Cortex of kidney (tissue), 1 donor: ENCODE measurements around the gene ATP2A3.

Experiments used
- DNase-seq: peaks from one replicate; lab custom pipeline; 2025; lab: John Stamatoyannopoulos, UW

ATP2A3 gene

GRCh38 chr17:3910420-3911270 lies 53.6 kb downstream of the ATP2A3 start:
- no peak for DNase-seq

- no peak for DNase-seq
These were observed 55.0 kb downstream of the ATP2A3 start for GRCh38 chr17:3909257-3909656.

DNA sequence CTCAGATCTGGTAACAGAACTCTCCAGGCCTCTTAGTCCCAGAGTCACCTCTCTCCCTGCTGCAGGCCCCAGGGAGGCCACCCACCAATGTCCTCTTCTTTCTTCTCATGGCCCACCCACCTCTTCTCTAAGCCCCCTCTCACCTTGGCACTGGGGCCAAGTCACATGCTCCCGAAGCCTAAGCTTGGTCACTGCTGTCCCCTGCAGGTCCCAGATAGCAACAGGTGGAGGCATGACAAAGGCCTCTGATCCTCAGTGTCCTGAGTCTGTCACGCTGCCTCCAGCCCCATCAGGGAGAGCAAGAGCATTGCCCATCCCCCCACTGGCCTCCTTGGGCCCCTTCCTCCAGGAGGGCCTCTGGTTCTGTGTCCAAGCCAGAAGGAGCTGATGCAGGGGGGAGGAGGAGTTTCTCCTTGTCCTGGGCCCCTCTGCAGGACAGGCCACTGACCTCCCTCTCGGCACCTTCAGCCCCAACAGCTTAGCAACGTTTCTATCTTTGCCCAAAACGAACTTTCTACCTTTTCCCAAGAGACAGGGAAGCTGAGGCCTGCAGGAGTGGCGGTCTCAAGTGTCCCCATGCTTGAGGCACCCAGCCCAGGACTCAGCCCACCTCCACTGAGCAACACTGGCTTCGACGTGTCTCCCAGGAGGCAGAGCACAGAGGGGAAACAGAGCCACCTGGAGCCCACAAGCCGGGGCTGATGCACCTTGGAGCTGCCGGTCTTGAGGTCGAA lies 56.6 kb downstream of the ATP2A3 start:
- no peak for DNase-seq

- DNase-seq = no peak
These were observed 57.4 kb downstream of the ATP2A3 start for GRCh38 chr17:3906881-3907280.

GRCh38 chr17:3905017-3905520 lies 59.2 kb downstream of the ATP2A3 start:
- DNase-seq = no peak

GRCh38 chr17:3904501-3904900 lies 59.7 kb downstream of the ATP2A3 start:
- no peak for DNase-seq

GRCh38 chr17:3903881-3904290 lies 60.4 kb downstream of the ATP2A3 start:
- DNase-seq = no peak

DNA sequence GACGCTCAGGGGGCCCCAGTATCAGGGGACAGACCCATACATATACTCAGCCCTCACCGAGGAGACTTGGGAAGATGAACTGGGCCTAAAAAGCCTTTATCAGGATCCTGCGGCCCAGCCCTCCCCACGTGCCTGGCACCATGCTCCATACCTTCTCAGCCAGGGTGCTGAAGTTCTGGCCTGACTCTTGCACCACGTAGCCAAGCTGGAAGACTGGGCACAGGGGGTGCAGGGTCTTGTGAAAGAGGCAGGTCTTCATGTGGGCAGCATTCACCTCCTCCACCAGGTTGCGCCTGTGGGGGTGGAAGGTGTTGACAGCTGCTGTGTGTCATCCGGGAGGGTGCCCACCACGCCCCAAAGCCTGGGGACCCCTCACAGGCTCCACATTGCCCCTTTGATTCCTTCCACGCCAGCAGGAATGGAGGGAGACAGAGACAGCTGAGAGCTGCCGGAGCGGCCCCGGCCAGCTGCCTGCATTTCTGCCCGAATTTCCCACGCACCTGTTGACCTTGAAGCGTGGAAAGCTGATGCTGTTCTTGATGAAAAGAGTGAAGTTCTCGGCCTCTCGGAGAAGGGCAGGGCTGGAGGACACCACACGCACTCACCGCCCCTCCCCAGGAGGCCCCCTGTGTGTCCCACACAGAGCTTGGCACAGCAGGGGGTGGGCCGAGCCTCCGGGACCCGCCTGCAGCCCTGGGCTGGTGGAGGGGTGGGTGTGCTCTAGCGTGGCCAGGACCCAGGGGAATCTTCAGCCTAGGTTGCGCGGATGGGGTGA lies 61.0 kb downstream of the ATP2A3 start:
- DNase-seq = no peak

- DNase-seq = no peak
These were observed 63.6 kb downstream of the ATP2A3 start for GRCh38 chr17:3900646-3901045.

- no peak for DNase-seq
These were observed 66.5 kb downstream of the ATP2A3 start for GRCh38 chr17:3897731-3898130.

DNA sequence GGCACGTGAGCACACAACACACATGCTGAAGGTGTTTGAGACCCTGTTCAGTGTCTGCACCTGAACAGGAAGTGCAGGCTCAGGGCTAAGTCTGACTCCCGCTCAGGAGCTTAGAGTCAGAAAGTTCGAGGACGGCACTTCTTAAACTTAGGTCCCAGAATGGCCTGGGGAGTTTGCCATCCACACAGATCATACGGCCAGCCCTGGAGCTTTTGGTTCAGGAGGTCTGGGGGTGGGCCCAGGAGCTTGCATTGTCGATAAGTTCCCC lies 67.3 kb downstream of the ATP2A3 start:
- DNase-seq = no peak

DNA sequence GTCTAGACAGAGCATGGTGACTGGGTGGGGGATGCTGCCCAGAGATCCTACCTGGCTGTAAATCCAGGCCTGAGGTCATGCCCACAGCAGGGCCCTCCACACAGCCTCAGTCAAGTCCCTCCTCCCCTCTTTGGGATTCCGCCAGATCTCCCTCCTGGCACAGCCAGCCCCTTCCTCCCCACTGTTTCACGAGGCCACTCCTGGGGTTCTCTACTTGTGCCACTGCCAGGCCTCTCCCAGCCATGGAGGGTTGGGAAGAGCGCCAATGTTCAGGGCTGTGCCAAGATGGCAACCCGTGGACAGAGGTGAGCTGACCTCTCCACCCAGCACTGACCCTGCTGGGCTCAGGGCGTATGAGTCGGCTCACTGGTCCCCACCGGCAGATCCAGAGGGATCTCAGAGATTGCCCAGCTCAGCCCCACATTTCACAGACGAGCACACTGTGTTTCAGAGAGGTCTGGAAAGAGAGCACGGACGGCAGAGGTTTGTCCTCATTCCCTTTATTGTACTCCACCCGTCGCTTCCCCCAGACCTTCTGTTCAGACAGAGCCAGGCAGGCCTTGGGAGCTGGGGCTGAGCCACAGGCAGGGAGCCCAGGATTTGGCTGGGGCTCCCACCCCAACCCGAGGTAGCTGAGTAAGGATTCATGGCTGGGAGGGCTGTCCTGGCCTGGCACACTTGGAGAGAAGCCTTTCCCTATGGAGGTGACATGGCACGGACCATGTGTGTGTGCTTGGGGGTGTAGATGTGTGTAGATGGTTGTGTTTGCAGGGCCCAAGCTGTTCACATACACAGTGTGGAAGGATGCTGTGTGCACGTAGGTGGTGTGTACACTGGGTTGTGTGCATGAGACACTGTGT lies 67.9 kb downstream of the ATP2A3 start:
- no peak for DNase-seq

GRCh38 chr17:3895354-3895753 lies 68.9 kb downstream of the ATP2A3 start:
- DNase-seq = no peak

GRCh38 chr17:3894911-3895343 lies 69.3 kb downstream of the ATP2A3 start:
- DNase-seq = no peak

DNA sequence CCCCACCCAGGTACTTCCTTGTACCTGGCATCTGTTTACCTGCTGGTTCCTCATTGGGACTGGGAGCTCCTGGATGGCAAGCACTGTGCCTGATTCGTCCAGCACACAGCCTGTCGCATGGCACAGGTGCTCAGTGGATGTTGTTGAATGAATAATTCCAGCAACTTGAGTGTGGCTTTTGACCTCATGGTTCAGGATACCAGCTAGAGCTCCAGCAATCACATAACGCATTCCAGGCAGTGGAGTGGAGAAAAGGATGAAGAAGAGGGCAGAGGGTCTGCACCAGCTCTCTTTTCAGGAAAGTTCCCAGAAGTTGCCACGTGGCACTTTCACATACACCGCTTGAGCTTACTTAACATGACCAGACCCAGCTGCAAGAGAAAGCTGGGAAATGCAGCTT lies 70.0 kb downstream of the ATP2A3 start:
- DNase-seq = no peak

- DNase-seq = no peak
These were observed 70.5 kb downstream of the ATP2A3 start for GRCh38 chr17:3893720-3894116.

GRCh38 chr17:3893003-3893719 lies 71.1 kb downstream of the ATP2A3 start, which contains the start of gene CAMKK1:
Gene CAMKK1 (minus strand): TSS chr17:3893053. CDS start chr17:3885687, 7,366 bp downstream.
- DNase-seq = no peak

- no peak for DNase-seq
These were observed 71.9 kb downstream of the ATP2A3 start for GRCh38 chr17:3892095-3892998.

DNA sequence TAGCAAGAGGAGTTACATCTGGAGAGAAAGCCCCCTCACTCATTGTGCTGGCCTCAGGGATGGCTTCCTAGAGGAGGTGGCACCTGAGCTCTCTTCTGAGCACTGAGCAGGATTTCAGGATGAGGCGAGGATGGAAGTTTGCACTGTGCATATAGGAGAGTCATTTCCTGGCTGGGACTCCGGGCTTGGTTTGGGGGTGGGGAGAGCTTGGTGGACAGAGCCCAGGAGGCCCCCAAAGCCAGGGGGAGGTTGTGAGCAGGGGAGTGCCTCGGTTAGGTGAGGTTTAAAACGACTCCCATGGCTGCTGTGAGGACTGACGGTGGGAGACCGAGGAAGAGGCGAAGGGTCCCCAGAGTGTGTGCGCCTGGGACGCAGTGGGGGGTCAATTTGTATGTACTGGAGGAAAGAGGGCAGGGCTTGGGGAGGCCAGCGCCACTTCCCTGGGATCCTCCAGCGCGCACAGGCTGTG lies 72.6 kb downstream of the ATP2A3 start:
- DNase-seq = no peak

DNA sequence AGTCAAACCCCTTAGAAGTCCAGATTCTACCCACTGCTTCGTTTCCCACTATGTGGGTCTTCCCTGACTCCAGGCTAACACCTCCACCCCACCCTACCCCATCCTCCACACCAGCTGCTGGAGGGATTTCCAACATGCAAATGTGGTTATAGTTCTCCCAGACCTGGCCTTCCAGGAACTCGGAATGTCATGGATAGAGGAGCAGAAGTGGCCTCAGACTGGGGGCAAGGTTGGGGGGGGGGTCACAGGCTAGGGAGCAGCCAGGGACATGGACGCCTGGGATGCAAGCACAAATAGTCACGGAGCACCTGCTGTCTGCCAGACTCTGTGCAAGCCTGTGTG lies 73.4 kb downstream of the ATP2A3 start:
- DNase-seq = no peak
